ENCODE results near the gene MARF1. TPM values are rescaled to one million over a fixed set of nuclear protein-coding genes. Genes with fewer than 3 reads are reported as not detected.

Gene MARF1
- total and polyA plus RNA-seq, 9 of the 15 experiments (the other 6 are each of a cell fraction or from before 2014, with no cell fraction given), result 4.7 to 33.2 (median 11.7) TPM

GRCh38 chr16:15593235-15593634 is 49.7 kb downstream of the MARF1 start (continued):
- TF ChIP-seq, protein P1, sequence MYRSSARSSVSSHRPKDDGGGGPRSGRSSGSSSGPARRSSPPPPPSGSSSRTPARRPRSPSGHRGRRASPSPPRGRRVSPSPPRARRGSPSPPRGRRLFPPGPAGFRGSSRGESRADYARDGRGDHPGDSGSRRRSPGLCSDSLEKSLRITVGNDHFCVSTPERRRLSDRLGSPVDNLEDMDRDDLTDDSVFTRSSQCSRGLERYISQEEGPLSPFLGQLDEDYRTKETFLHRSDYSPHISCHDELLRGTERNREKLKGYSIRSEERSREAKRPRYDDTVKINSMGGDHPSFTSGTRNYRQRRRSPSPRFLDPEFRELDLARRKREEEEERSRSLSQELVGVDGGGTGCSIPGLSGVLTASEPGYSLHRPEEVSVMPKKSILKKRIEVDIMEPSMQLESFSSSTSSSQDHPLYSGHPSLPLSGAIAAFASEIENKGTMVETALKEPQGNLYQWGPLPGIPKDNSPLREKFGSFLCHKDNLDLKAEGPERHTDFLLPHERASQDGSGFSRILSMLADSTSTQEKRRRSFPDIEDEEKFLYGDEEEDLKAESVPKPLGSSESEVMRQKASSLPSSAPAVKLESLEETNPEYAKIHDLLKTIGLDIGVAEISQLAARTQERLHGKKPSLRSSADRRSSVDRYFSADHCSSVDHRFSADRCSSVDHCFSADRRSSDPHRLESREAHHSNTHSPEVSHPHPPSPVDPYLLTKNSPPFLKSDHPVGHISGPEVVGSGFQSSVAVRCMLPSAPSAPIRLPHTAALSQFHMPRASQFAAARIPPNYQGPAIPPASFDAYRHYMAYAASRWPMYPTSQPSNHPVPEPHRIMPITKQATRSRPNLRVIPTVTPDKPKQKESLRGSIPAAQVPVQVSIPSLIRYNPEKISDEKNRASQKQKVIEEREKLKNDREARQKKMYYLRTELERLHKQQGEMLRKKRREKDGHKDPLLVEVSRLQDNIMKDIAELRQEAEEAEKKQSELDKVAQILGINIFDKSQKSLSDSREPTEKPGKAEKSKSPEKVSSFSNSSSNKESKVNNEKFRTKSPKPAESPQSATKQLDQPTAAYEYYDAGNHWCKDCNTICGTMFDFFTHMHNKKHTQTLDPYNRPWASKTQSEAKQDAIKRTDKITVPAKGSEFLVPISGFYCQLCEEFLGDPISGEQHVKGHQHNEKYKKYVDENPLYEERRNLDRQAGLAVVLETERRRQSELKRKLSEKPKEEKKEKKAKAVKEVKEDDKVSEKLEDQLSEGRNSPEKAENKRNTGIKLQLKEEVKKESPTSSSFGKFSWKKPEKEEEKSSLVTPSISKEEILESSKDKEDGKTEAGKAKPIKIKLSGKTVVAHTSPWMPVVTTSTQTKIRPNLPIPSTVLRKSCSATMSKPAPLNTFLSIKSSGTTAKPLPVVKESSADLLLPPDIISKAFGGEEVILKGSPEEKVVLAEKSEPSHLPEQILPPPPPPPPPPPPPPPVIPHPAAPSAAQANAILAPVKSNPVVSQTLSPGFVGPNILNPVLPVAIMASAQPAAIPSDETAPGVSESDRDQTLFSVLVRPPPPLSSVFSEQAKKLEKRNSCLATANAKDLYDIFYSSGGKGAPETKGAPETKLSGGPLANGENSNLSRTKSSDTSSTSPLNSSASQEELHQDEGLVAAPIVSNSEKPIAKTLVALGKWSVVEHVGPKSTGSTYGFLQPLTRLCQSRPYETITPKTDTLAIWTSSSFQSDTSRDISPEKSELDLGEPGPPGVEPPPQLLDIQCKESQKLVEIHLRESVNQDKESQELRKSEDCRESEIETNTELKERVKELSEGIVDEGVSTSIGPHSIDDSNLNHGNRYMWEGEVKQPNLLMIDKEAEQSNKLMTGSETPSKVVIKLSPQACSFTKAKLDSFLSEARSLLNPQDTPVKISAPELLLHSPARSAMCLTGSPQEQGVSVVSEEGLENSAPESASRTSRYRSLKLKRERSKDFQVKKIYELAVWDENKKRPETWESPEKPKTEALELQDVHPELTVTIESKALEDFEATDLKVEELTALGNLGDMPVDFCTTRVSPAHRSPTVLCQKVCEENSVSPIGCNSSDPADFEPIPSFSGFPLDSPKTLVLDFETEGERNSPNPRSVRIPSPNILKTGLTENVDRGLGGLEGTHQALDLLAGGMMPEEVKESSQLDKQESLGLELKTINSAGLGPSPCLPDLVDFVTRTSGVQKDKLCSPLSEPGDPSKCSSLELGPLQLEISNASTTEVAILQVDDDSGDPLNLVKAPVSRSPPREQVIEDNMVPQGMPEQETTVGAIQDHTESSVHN (IDR thresholded peaks at IDR 0.05; ENCODE audit: borderline replicate concordance in 1 of 2, low read depth in 1 of 2), result no peak
- TF ChIP-seq JUND (IDR thresholded peaks at IDR 0.05; ENCODE audit: borderline replicate concordance, low read depth, low read length) (peak; percentile 89), JUND (tag; IDR thresholded peaks at IDR 0.05; ENCODE audit: borderline replicate concordance, low read depth, low read length) (peak; percentile 59; the same call in 1 of the 3 replicates), HSF4 (CRISPR knock-in tag; IDR thresholded peaks at IDR 0.05; ENCODE audit: borderline replicate concordance) (no peak), TAF15 (IDR thresholded peaks at IDR 0.05; ENCODE audit: low read depth, low read length) (no peak), ZFP36 (IDR thresholded peaks at IDR 0.05; ENCODE audit: low read depth, low read length, partially characterized antibody) (no peak), ATF2 (CRISPR knock-in tag; IDR thresholded peaks at IDR 0.05) (no peak), BDP1 (IDR thresholded peaks at IDR 0.05; ENCODE audit: insufficient read depth, insufficient read length) (no peak), GABPA (tag; conservative IDR thresholded peaks at IDR 0.05; ENCODE audit: low read depth) (no peak), KLF16 (IDR thresholded peaks at IDR 0.05) (no peak), TEAD4 (IDR thresholded peaks at IDR 0.05; ENCODE audit: low read length) (no peak), TEAD4 (CRISPR knock-in tag; IDR thresholded peaks at IDR 0.05; ENCODE audit: borderline replicate concordance) (no peak), NFE2 (IDR thresholded peaks at IDR 0.05; ENCODE audit: low read depth) (no peak), ZNF431 (CRISPR knock-in tag; IDR thresholded peaks at IDR 0.05) (no peak), BMI1 (IDR thresholded peaks at IDR 0.05; ENCODE audit: low read length) (no peak)
- TF ChIP-seq, protein P2, sequence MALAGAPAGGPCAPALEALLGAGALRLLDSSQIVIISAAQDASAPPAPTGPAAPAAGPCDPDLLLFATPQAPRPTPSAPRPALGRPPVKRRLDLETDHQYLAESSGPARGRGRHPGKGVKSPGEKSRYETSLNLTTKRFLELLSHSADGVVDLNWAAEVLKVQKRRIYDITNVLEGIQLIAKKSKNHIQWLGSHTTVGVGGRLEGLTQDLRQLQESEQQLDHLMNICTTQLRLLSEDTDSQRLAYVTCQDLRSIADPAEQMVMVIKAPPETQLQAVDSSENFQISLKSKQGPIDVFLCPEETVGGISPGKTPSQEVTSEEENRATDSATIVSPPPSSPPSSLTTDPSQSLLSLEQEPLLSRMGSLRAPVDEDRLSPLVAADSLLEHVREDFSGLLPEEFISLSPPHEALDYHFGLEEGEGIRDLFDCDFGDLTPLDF (CRISPR knock-in tag; IDR thresholded peaks at IDR 0.05), result no peak
- TF ChIP-seq, protein P3, sequence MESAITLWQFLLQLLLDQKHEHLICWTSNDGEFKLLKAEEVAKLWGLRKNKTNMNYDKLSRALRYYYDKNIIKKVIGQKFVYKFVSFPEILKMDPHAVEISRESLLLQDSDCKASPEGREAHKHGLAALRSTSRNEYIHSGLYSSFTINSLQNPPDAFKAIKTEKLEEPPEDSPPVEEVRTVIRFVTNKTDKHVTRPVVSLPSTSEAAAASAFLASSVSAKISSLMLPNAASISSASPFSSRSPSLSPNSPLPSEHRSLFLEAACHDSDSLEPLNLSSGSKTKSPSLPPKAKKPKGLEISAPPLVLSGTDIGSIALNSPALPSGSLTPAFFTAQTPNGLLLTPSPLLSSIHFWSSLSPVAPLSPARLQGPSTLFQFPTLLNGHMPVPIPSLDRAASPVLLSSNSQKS (CRISPR knock-in tag; IDR thresholded peaks at IDR 0.05), result no peak
